Measurements from ENCODE around the gene ZBTB43.

DNA sequence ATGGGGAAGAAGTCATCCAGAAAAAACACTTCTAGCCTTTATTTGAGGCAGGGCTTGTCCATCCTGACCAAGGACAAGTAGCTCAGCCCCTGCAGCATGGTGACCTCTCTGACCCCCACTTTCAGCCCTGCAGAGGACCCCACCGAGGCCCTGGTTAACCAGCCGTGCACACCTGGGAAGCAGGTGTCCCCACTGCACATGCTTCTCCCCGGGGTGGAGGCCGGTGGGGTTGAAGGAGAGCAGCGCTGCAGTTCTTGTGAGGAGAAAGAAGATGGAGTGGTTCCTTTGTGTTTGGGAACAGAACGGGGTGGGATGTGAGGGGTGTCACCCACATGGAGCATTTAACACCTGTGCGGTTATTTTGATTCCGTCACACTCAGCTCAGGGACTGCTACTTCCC, 34.5 kb downstream of the ZBTB43 start:
- TF ChIP-seq CTCF (conservative IDR thresholded peaks at IDR 0.05; ENCODE audit: low read depth, low read length) (no peak), NFE2L2 (IDR thresholded peaks at IDR 0.05; ENCODE audit: low read depth, low read length) (no peak), RAD21 (IDR thresholded peaks at IDR 0.05; ENCODE audit: low read length) (no peak)

Measured in IMR-90 (cell line).